KOPT-K1 (cell line): ENCODE data around the gene BATF3.
A peak's percentile ranks its signal among the peaks of the same experiment; 100 is the strongest.
"Not testable (repeated sequence)": the region's sequence is repeated elsewhere in the genome, so short reads cannot be mapped to it uniquely, and the experiment has no call there.

Experiments used
- H3K27ac ChIP-seq: fragments of 200-600 bp; sonication (generic); 2 replicates; pipeline ENCODE4 v1.5.1; 2016; ENCODE audit warnings: antibody characterized with exemption, mild to moderate bottlenecking, low read depth, low read length; ENCODE audit not compliant: poor library complexity, severe bottlenecking
- H3K36me3 ChIP-seq: fragments of 200-600 bp; sonication (generic); 2 replicates; pipeline ENCODE4 v1.5.1; 2017; ENCODE audit warnings: antibody characterized with exemption, mild to moderate bottlenecking, low read length, moderate library complexity; ENCODE audit not compliant: insufficient read depth
- H3K9me3 ChIP-seq: fragments of 200-600 bp; sonication (generic); 2 replicates; pipeline ENCODE4 v1.5.1; 2017; ENCODE audit warnings: antibody characterized with exemption, low read length, mild to moderate bottlenecking; ENCODE audit not compliant: insufficient read depth, poor library complexity, severe bottlenecking

The BATF3 gene

GRCh38 chr1:212645546-212646543, 53.8 kb downstream of the BATF3 start:
- Histone ChIP-seq H3K27ac (no peak overlapping the region), H3K9me3 (no peaks in the 10 kb centered on the region), H3K36me3 (no peaks in the 10 kb centered on the region)

- Histone ChIP-seq H3K9me3 (no peaks in the 10 kb centered on the region), H3K36me3 (no peaks in the 10 kb centered on the region), H3K27ac (peak overlapping the region; percentile 47)
Measured at GRCh38 chr1:212644866-212645545, 54.6 kb downstream of the BATF3 start.

- H3K27ac ChIP-seq, result peak overlapping the region; percentile 47
- H3K36me3 ChIP-seq, result no peaks in the 10 kb centered on the region
- no peaks in the 10 kb centered on the region for H3K9me3 ChIP-seq
Measured at GRCh38 chr1:212643877-212644276, 55.8 kb downstream of the BATF3 start.

- H3K36me3 ChIP-seq, result no peaks in the 10 kb centered on the region
- no peak overlapping the region for H3K27ac ChIP-seq
- no peaks in the 10 kb centered on the region for H3K9me3 ChIP-seq
Measured at GRCh38 chr1:212641956-212642355, 57.7 kb downstream of the BATF3 start.

DNA sequence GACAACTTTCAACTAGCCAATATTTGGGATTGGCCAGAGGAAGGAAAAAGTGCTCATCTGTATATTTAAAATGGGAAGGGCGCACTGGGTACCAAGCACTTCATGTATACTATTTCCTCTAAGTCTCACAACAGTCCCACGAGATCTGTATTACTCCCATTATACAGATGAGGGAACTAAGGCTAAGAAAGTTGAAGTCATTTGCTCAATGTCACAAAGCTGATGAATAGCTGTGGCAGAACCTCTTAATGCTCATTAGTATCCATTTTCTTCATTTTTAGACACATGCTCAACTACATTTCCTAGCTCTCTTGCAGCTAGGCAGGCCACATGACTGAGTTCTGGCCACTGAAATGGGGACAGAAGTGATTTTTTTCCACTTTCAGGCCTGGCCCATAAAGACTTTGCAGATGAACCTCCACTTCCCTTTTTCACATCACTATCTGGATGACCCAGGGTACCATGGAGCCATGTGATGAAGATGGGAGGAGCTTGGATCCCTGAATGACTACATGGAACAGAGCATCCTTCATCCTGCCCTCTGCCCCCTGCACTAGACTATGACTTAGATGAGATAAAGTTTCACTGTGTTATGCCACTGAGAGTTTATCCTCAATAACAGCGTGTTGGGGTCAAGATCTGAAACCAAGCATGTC, 59.3 kb downstream of the BATF3 start:
- no peaks in the 10 kb centered on the region for H3K36me3 ChIP-seq
- H3K9me3 ChIP-seq, result no peaks in the 10 kb centered on the region
- peak overlapping the region; percentile 98 for H3K27ac ChIP-seq

- H3K36me3 ChIP-seq, H3K9me3 ChIP-seq: not testable (repeated sequence)
- H3K27ac ChIP-seq, result peak overlapping the region; percentile 98
Measured at GRCh38 chr1:212639524-212639923, 60.1 kb downstream of the BATF3 start.

DNA sequence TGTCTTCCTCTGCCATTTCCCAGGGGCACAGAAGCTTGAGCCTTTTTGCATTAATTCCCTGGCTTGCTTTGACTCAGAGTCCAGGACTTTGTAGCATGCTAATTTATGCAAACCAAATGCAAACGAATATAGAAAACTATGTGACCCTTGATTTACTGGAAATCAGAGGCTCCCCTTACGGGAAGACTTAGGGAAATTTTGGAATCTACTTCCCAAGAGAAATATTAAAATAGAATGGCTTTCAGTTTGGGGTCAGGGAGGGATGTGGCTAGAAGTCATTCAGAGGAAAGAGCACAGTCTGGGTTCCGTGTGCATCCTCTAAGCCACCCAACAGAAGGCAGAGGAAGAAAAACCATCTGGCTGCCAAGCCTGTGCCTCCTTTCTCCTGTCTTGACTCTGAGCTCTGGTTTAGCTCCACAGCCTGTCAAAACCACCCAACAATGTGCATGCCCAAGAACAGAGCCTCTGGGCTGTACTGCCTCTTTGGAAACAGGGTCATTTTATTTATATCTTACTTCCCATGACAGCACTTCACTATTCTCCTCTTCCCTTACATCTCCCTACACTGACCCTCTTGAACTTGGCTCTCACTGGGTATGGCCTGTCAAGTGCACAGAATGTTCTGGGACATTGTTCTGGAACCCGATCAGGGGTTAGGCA, 61.0 kb downstream of the BATF3 start:
- no peaks in the 10 kb centered on the region for H3K36me3 ChIP-seq
- H3K27ac ChIP-seq, result peak overlapping the region; percentile 98
- peaks cover 1% of the 10 kb centered on the region for H3K9me3 ChIP-seq

DNA sequence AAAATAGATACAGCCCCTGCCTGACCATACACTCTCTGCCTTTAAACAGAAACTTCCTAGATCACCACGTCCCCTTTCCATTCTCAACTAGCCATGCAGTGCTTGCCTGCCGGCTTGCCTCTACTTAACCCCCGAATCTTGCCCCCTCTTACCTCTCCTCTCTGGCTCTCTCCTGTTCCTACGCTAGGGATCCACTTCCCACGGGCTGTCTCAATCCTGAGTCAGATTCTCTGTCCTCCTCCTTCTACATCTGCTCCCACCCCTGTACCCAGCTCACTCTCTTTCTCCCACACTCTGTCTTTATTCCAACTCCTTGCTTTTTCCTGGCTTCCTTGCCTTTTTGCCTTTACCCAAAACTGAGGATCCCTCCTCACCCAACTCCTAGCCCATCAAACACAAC, 61.7 kb downstream of the BATF3 start:
- H3K27ac ChIP-seq, result peak overlapping the region; percentile 98
- peaks cover 5% of the 10 kb centered on the region for H3K9me3 ChIP-seq
- no peaks in the 10 kb centered on the region for H3K36me3 ChIP-seq
